ENCODE measurements around the gene GRM4. TPM values are rescaled to one million over a fixed set of nuclear protein-coding genes. Genes with fewer than 3 reads are reported as not detected.
"Not testable (repeated sequence)": the region's sequence is repeated elsewhere in the genome, so short reads cannot be mapped to it uniquely, and the experiment has no call there.

GRM4 gene
- total RNA-seq: 1 to 10 TPM in 5 of 8 experiments, under 1 TPM in 3; 0.56 to 4.3 (median 1.0) TPM

DNA sequence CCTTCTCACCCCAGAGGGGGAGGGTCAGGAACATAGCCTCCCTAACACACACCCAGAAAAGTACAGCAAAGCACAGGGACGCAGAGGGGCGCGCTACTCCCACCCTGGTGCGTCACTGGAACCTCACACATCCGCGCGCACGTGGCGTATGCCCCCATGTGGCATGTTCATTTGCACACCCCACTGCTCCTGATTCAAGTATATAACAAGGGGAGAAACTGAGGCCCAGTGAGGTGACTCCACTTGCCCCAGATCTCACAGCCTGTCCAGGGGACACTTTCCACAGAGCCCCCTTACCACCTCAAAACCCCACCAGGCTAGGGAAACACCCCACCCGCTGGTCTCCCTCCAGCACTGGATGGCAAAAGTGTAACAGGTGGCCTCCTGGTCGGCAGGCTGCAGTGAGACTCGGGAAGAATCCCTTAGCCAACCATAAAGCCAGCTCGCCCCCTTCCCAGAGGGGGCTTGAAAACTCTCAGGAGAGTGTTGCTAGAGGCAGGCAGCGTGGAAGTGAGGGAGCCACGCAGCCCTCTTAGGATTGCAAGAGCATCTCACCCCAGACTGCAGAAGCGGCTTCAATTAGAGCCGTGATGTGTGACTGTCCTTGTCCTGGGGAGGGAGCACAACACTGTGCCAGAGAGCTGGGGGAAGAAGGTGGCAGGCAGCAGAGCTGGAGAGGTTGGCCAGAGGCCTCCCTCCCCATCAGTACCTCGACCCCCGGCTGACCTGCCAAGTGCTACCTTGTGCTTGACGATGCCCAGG is at the start of gene GRM4:
TSS of gene GRM4 (minus strand) at position 67 of the 762 bp plus-strand sequence. CDS start 12,591 bp downstream, outside the sequence.
- peak within 1 kb of the TSS; percentile 35 to 52 (median 38) for H3K4me3 ChIP-seq
- 41 to 80% (median 44%) methylated on average over 1 to 6 of the region's 20 CpGs; no CpG with 5 or more reads in 7 of the 10 experiments for WGBS, 10 experiments
- ATAC-seq (replicated peaks in 6 of 8): no peak
- in situ Hi-C loops (cut with MboI; ENCODE audit: low pct_unique_long_range_greater_than_20kb in 2 of 9, low sequenced_read_pairs in 9 of 9, unreplicated experiment in 9 of 9): loop anchor here in 3 of 9 experiments (25.0 kb wide), 1 partner anchor 384 kb away; no protein-coding TSS in a partner anchor
- peaks cover 35 to 55% of the 10 kb centered on the region in 2 donors for H3K4me1 ChIP-seq (replicated peaks in 1 of 2)
- H3K27ac ChIP-seq: peak within 1 kb of the TSS in 1 of 2 donors; percentile 44

DNA sequence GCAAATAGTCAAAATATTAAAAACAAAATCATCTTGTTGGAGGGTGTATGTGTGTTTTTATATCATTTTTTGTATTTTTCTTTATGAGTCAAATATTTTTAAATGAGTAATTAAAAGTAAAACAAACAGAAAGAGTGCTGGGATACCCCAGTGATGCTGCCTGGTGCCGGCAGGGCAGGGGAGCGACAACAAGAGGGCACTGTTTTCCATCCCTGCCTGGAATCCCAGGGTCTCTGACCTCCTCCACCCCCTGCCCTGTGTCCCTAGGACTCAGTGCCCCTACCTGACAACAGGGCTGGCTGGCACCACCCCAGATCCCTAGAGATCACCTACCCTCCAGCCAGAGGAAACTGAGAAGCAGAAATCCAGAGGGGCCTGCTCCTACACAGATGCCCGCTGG is 48.9 kb upstream of the GRM4 start:
- 66 to 100% (median 81%) methylated on average over 2 of the region's 3 CpGs; no CpG with 5 or more reads in 5 of the 10 experiments for WGBS, 10 experiments
- Histone ChIP-seq H3K4me3 (no peak overlapping the region), H3K4me1 (replicated peaks in 1 of 2) (no peaks in the 10 kb centered on the region), H3K27ac (no peak overlapping the region)
- in situ Hi-C loops (cut with MboI; ENCODE audit: low pct_unique_long_range_greater_than_20kb in 2 of 9, low sequenced_read_pairs in 9 of 9, unreplicated experiment in 9 of 9): loop anchor here in 4 of 9 experiments (25.0 kb wide), 1 partner anchor 418 kb away; no protein-coding TSS in a partner anchor
- no peak for ATAC-seq (replicated peaks in 6 of 8)

DNA sequence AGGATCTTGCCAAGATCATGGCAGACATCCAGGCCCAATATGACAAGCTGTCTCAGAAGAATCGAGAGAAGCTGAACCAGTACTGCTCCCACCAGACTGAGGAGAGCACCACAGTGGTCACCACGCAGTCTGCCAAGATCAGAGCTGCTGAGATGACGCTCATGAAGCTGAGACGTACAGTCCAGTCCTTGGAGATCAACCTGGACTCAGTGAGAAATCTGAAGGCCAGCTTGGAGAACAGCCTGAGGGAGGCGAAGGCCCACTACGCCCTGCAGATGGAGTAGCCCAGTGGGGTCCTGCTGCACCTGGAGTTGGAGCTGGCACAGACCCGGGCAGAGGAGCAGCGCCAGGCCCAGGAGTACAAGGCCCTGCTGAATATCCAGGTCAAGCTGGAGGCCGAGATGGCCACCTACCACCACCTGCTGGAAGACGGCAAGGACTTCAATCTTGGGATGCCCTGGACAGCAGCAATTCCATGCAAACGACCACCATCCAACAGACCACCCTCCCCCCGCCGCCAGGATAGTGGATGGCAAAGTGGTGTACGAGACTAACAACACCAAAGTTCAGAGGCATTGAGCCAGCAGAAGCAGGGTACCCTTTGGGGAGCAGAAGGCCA is 44.7 kb upstream of the GRM4 start:
- Histone ChIP-seq H3K4me3 (no peak overlapping the region), H3K4me1 (replicated peaks in 1 of 2) (no peaks in the 10 kb centered on the region), H3K27ac (no peak overlapping the region)
- ATAC-seq (replicated peaks in 6 of 8): no peak
- 21 to 96% (median 77%) methylated on average over 2 to 7 of the region's 14 CpGs for WGBS, 10 experiments
- in situ Hi-C loops (cut with MboI; ENCODE audit: low pct_unique_long_range_greater_than_20kb in 2 of 9, low sequenced_read_pairs in 9 of 9, unreplicated experiment in 9 of 9): loop anchor here in 4 of 9 experiments (25.0 kb wide), 1 partner anchor 422 kb away; no protein-coding TSS in a partner anchor

DNA sequence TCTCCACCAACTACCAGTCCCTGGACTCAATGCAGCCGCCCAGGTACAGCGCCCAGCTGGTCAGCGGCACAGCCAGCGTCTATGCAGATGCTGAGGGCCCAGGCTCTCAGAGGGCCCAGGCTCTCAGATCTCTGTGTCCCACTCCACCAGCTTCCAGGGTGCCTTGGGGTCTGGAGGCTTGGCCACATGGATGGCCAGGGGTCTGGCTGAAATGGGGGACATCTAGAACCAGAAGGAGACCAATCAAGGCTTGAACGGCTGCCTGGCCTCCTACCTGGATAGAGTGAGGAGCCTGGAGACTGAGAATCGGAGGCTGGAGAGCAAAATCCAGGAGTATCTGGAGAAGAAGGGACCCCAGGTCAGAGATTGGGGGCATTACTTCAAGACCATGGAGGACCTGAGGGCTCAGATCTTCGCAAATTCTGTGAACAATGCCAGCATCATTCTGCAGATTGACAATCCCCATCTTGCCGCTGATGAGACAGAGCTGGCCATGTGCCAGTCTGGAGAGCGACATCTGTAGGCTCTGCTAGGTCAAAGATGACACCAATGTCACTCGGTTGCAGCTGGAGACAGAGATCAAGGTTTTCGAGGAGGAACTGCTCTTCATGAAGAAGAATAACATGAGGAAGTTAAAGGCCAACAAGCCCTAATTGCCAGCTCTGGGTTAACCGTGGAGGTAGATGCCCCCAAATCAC is 44.1 kb upstream of the GRM4 start:
- ATAC-seq (replicated peaks in 6 of 8): no peak
- Histone ChIP-seq H3K4me3 (no peak overlapping the region), H3K4me1 (replicated peaks in 1 of 2) (no peaks in the 10 kb centered on the region), H3K27ac (no peak overlapping the region)
- 50 to 96% (median 79%) methylated on average over 2 to 8 of the region's 12 CpGs; no CpG with 5 or more reads in 5 of the 10 experiments for WGBS, 10 experiments
- in situ Hi-C loops (cut with MboI; ENCODE audit: low pct_unique_long_range_greater_than_20kb in 2 of 9, low sequenced_read_pairs in 9 of 9, unreplicated experiment in 9 of 9): loop anchor here in 4 of 9 experiments (25.0 kb wide), 1 partner anchor 422 kb away; no protein-coding TSS in a partner anchor

DNA sequence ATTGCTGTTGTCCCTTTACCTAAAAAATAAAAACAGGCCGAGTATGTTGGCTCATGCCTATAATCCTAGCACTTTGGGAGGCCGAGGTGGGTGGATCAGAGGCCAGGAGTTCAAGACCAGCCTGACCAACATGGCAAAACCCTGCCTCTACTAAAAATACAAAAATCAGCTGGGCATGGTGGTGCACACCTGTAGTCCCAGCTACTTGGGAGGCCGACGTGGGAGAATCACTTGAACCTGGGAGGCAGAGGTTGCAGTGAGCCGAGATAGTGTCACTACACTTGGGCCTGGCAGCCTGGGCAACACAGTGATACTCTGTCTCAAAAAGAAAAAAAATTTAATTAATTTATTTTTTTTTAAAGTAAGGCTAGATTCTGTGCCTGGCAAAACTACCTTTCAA is 38.8 kb upstream of the GRM4 start:
- not testable (repeated sequence) for H3K4me3 ChIP-seq; H3K4me1 ChIP-seq (replicated peaks in 1 of 2); ATAC-seq (replicated peaks in 6 of 8); H3K27ac ChIP-seq
- WGBS, 10 experiments: 70 to 100% (median 94%) methylated on average over 1 to 5 of the region's 5 CpGs; no CpG with 5 or more reads in 4 of the 10 experiments
- in situ Hi-C loops (cut with MboI; ENCODE audit: low pct_unique_long_range_greater_than_20kb in 2 of 9, low sequenced_read_pairs in 9 of 9, unreplicated experiment in 9 of 9): loop anchor here in 4 of 9 experiments (25.0 kb wide), 1 partner anchor 428 kb away; no protein-coding TSS in a partner anchor

DNA sequence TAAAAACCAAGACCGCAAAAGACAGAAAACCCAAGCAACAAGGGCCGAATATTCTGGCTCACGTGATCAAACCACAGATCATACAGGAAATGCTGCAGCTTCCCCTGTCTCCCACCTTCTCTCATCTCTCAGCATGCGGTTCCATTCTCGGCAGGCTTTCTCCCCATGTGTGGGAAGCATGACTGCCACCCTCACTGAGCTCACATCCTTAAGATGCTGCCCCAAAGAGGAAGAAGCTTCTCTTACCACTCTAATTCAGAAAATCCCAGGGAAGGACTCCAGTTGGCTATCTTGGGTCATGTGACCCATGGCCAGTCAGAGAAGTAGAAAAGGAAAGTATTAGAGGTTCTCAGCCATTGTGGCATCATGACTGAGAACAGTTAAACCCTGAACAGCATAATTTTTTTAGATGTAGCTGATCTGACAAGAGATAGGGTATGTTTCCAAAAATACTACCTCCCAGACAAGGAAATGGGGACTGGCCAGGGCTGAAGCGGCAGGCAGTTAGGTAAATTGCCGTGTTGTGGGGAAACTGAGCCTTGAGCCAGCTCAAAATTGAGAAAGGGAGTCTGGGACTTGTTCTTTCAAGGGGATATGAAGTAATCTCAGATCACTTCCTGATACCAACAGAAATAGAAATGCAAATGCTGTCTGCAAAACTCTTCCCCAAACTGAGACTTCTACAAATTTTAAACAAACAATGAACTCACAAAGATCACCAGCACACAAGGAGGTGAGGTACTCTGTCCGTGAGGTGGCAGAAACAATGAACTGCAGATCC is 37.1 kb upstream of the GRM4 start:
- in situ Hi-C loops (cut with MboI; ENCODE audit: low pct_unique_long_range_greater_than_20kb in 2 of 9, low sequenced_read_pairs in 9 of 9, unreplicated experiment in 9 of 9): loop anchor here in 4 of 9 experiments (25.0 kb wide), 1 partner anchor 429 kb away; no protein-coding TSS in a partner anchor
- no peak overlapping the region for H3K4me3 ChIP-seq
- peak in 1 of 8 experiments; percentile 33 for ATAC-seq (replicated peaks in 6 of 8)
- H3K4me1 ChIP-seq (replicated peaks in 1 of 2): no peaks in the 10 kb centered on the region
- H3K27ac ChIP-seq: no peak overlapping the region
- 34 to 96% (median 84%) methylated on average over 2 to 8 of the region's 8 CpGs; no CpG with 5 or more reads in 1 of the 10 experiments for WGBS, 10 experiments

DNA sequence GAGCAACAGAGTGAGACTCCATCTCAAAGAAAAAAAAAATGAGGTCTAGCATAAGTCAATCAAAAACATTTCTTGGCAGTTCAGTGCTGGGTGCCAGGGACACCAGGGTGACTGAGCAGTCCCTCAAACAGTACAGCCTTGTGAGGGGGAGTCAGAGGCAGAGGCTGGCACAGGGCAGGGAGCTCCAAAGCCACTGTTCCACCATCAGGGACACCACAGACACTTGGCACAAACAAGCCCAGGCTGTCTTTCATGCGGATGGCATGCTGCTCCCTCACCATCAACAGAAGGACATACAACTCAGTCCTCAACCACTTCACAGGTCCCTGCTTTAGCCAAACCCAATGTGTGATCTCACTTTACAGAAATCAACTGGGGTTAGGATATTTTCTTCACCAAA is 36.0 kb upstream of the GRM4 start:
- WGBS, 10 experiments: 0 to 100% (median 90%) methylated on average over 1 of the region's 1 CpG; no CpG with 5 or more reads in 6 of the 10 experiments
- ATAC-seq (replicated peaks in 6 of 8): no peak
- in situ Hi-C loops (cut with MboI; ENCODE audit: low pct_unique_long_range_greater_than_20kb in 2 of 9, low sequenced_read_pairs in 9 of 9, unreplicated experiment in 9 of 9): loop anchor here in 4 of 9 experiments (25.0 kb wide), 1 partner anchor 430 kb away; no protein-coding TSS in a partner anchor
- H3K4me1 ChIP-seq (replicated peaks in 1 of 2): no peaks in the 10 kb centered on the region
- no peak overlapping the region for H3K27ac ChIP-seq
- H3K4me3 ChIP-seq: no peak overlapping the region

DNA sequence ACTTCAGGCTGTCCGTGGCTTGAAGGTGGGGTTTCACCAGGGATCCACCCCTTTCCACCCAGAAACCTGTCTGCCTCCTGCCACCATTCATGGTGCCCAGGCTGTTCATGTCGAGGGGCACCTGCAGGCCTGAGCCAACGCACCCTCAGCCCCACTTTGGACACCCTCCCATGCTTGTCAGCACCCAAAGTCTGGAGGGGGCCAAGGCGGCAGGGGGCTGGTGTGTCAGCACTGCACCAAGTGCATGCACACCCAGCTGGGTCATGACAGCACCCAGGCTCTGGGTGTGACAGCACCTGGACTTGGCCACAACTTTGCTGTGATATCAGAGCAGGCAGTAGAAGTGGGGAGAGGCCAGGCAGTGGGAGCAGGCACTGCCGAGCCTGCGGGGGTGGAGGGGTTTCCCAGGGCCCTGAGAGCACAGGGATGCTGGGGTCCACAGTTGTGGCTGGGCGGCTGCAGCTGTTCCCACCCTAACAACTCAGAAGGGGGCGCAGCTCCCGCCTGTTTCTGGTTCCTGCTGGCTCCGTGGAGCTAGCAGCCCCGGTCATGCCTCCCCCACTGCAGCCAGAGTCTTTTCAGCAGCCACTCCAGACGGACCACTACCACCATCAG is 33.3 kb upstream of the GRM4 start:
- Histone ChIP-seq H3K27ac (no peak overlapping the region), H3K4me1 (replicated peaks in 1 of 2) (no peaks in the 10 kb centered on the region), H3K4me3 (no peak overlapping the region)
- in situ Hi-C loops (cut with MboI; ENCODE audit: low pct_unique_long_range_greater_than_20kb in 2 of 9, low sequenced_read_pairs in 9 of 9, unreplicated experiment in 9 of 9): loop anchor here in 4 of 9 experiments (25.0 kb wide), 1 partner anchor 433 kb away; no protein-coding TSS in a partner anchor
- 23 to 100% (median 60%) methylated on average over 1 to 4 of the region's 12 CpGs; no CpG with 5 or more reads in 3 of the 10 experiments for WGBS, 10 experiments
- no peak for ATAC-seq (replicated peaks in 6 of 8)

DNA sequence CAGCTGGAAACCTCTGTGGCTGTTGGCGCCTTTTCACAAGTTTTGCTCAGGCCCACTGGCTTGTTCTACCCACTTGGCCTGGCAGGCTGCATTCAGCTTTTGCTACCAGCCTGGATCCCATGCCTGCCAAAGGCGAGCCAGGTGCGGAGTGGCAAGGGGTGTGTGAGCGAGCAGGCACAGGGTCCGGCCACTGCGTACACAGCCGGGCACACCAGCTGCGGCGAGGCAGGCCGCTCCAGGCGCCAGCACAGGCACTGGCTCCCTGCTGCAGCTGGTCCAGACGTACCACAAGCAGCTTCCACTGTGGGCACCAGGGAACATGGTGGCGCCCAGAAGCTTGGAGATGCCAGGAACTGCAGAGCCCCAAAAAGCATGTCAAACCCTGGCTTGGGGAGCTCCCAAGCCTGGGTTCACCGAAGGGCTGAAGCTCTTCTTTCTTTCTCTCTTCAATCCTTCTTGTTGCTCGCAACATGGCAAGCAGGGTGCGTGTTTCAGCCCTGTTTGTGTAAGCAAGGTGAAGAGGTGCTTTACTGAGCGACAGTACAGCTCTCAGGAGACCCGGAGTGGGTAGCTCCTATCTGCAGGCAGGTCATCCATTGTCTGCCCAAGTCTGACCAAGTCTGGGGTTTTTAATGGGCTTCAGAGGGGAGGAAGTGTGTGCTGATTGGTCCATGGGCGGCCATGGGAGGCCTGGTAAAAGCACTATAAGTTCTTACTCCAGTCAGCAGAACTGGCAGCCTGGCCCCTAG is 32.6 kb upstream of the GRM4 start:
- Histone ChIP-seq H3K4me3 (no peak overlapping the region), H3K27ac (no peak overlapping the region), H3K4me1 (replicated peaks in 1 of 2) (no peaks in the 10 kb centered on the region)
- ATAC-seq (replicated peaks in 6 of 8): no peak
- WGBS, 10 experiments: 80 to 100% (median 94%) methylated on average over 1 to 16 of the region's 19 CpGs; no CpG with 5 or more reads in 5 of the 10 experiments
- in situ Hi-C loops (cut with MboI; ENCODE audit: low pct_unique_long_range_greater_than_20kb in 2 of 9, low sequenced_read_pairs in 9 of 9, unreplicated experiment in 9 of 9): loop anchor here in 4 of 9 experiments (25.0 kb wide), 1 partner anchor 434 kb away; no protein-coding TSS in a partner anchor

DNA sequence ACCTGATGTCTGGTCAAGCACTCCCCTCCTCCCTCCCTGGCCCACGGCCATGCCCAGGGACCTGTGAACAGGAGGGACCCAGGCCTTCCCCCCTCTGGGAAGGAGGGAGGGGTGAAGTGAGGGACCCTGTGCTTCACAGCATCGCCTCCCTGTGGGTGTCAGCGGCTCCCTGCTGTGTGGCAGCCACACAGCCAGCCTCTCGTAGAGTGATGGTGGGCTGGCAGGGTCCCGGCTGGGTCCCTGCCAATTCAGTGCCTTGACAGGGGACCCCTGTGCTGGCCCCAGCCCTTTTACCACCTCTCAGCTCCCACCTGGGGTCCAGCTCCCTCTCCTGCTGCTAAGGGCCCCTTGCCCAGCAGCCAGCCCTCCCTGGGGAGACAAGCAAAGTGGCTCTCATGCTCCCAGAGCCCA is 31.3 kb upstream of the GRM4 start:
- Histone ChIP-seq H3K4me1 (replicated peaks in 1 of 2) (no peaks in the 10 kb centered on the region), H3K4me3 (no peak overlapping the region), H3K27ac (no peak overlapping the region)
- no peak for ATAC-seq (replicated peaks in 6 of 8)
- in situ Hi-C loops (cut with MboI; ENCODE audit: low pct_unique_long_range_greater_than_20kb in 2 of 9, low sequenced_read_pairs in 9 of 9, unreplicated experiment in 9 of 9): loop anchor here in 4 of 9 experiments (25.0 kb wide), 1 partner anchor 435 kb away; no protein-coding TSS in a partner anchor
- 60 to 87% methylated on average over 1 to 3 of the region's 5 CpGs; no CpG with 5 or more reads in 8 of the 10 experiments for WGBS, 10 experiments
